Tibial nerve (tissue), 4 donors: ENCODE data around the gene TPRN. TPM values are rescaled to one million over a fixed set of nuclear protein-coding genes. Genes with fewer than 3 reads are reported as not detected.

Source experiments
- DNase-seq, 2 donors: peaks; one replicate each; pipeline ENCODE4 v3.0.0-alpha.2; 2019; ENCODE audit warnings: low spot score in 2 of 2
- H3K27ac ChIP-seq, 4 donors: fragments of 200-600 bp; sonication (generic) in 3 of 4; one replicate each; pipeline ENCODE4 v1.5.1; 2017 to 2019; ENCODE audit warnings: mild to moderate bottlenecking in 1 of 4
- H3K27me3 ChIP-seq, 2 donors: fragments of 200-600 bp; sonication (generic) in 1 of 2; one replicate each; pipeline versions ENCODE4 v1.5.1 to v1.6.0; 2017 to 2019
- H3K36me3 ChIP-seq, 3 donors: fragments of 200-600 bp; sonication (generic); one replicate each; pipeline ENCODE4 v1.5.1; 2018 to 2019
- H3K4me1 ChIP-seq, 4 donors: fragments of 200-600 bp; sonication (generic) in 3 of 4; one replicate each; pipeline ENCODE4 v1.5.1; 2017 to 2019
- H3K4me3 ChIP-seq, 4 donors: fragments of 200-600 bp; sonication (generic) in 3 of 4; one replicate each; pipeline ENCODE4 v1.5.1; 2017 to 2019; ENCODE audit warnings: mild to moderate bottlenecking in 1 of 4, moderate library complexity in 1 of 4
- H3K9me3 ChIP-seq, 4 donors: fragments of 200-600 bp; sonication (generic) in 3 of 4; one replicate each; pipeline ENCODE4 v1.5.1; 2017 to 2019
- EP300 ChIP-seq, 2 donors: sonication (generic); formaldehyde crosslinking; IDR thresholded peaks; one replicate each; pipeline ENCODE4 v1.6.1; 2017; ENCODE audit warnings: antibody characterized with exemption in 2 of 2, mild to moderate bottlenecking in 1 of 2
- POLR2A ChIP-seq, 2 donors: fragments of 450-650 bp; IDR thresholded peaks; one replicate each; pipeline ENCODE4 v1.6.1; 2017; ENCODE audit warnings: antibody characterized with exemption in 2 of 2, mild to moderate bottlenecking in 2 of 2, moderate library complexity in 2 of 2
- WGBS, 2 donors: methylation state at CpG; one replicate each; pipeline ENCODE4 v1.1.5; 2018; 5-methylcytosine and 5-hydroxymethylcytosine counted together
- total RNA-seq, 4 donors: library from RNA; depleted of rRNA; stranded (reverse); fragments of >200 nt; gene quantifications; one replicate each; pipeline ENCODE4 v1.1.0, GENCODE V29; 2016
- TF ChIP-seq, protein P1 (sequence below), 5 experiments: fragments of 200-600 bp in 3 of 5; fragments of 450-650 bp in 2 of 5; sonication (generic) in 3 of 5; IDR thresholded peaks; one replicate each; pipeline ENCODE4 v1.5.1; 2016 to 2019; ENCODE audit warnings: antibody characterized with exemption in 5 of 5, mild to moderate bottlenecking in 3 of 5, moderate library complexity in 2 of 5

Gene TPRN
- total RNA-seq, 4 donors from 2014 or later, result 6.8 to 12.3 (median 8.9) TPM

DNA sequence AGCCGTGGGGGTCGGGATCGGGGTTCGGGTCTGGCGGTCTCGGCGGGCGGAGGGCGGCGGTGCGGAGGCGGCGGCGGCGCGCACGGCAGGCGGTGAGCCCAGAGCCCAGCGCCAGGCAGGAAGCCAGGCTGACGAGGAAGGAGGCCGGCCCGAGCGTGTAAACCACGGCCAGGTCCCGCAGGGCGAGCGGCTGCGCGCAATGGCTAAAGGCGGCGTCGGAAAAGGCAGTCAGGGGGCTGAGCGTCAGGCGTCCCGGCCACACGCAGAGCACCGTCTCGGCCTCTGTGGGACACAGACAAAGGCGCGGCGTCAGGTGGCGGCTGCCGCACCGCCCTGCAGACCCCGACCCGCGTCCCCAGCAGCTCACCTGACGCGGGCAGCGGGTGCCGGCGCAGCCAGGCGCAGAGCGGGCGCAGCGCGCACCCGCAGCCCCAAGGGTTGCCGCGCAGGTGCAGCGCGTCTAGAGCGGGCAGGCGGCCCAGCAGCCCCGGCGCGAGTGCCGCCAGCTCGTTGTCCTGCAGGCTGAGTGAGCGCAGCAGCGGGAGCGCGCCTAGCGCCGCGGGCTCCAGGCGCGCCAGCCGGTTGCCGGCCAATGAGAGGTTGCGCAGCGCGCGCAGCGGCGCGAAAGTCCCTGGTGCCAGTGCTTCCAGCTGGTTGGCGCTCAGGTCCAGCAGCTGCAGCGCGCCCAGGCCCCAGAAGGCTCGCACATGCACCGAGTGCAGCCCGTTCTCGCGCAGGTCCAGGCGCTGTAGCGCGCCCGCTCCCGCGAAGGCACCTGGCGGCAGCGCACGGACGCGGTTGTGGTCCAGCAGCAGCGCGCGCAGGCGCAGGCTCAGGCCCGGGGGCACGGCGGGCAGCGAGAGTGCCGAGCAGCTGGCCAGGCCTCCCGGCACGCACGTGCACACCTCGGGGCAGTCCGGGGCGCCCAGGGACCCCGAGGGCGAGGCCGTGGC lies 31.4 kb downstream of the TPRN start:
- TF ChIP-seq POLR2A (IDR thresholded peaks at IDR 0.05) (no peak), EP300 (IDR thresholded peaks at IDR 0.05) (no peak)
- TF ChIP-seq, protein P1, sequence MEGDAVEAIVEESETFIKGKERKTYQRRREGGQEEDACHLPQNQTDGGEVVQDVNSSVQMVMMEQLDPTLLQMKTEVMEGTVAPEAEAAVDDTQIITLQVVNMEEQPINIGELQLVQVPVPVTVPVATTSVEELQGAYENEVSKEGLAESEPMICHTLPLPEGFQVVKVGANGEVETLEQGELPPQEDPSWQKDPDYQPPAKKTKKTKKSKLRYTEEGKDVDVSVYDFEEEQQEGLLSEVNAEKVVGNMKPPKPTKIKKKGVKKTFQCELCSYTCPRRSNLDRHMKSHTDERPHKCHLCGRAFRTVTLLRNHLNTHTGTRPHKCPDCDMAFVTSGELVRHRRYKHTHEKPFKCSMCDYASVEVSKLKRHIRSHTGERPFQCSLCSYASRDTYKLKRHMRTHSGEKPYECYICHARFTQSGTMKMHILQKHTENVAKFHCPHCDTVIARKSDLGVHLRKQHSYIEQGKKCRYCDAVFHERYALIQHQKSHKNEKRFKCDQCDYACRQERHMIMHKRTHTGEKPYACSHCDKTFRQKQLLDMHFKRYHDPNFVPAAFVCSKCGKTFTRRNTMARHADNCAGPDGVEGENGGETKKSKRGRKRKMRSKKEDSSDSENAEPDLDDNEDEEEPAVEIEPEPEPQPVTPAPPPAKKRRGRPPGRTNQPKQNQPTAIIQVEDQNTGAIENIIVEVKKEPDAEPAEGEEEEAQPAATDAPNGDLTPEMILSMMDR (IDR thresholded peaks at IDR 0.05), result no peak
- Histone ChIP-seq H3K27me3 (peaks cover 9 to 65% of the 10 kb centered on the region in 2 donors), H3K9me3 (no peaks in the 10 kb centered on the region), H3K27ac (no peak overlapping the region), H3K36me3 (no peaks in the 10 kb centered on the region), H3K4me3 (peak overlapping the region in 3 of 4 donors; percentile 13 to 41 (median 22)), H3K4me1 (peaks cover 0 to 33% (median 16%) of the 10 kb centered on the region in 4 donors)
- DNase-seq, result no peak
- WGBS, 2 donors, result 0 to 1% methylated on average over 10 to 84 of the region's 124 CpGs

DNA sequence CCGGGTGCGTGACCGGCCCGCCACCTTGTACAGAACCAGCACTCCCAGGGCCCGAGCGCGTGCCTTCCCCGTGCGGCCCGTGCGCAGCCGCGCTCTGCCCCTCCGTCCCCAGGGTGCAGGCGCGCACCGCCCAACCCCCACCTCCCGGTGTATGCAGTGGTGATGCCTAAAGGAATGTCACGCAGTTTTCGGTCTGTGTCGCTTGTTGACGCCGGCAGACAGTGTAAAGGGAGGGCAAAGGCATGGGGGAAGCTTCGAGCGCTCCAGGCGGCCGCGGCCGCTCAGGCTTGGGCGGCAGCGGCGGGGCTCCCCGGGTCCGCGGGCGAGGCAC lies 32.0 kb downstream of the TPRN start:
- 0% methylated on average over 8 to 35 of the region's 36 CpGs for WGBS, 2 donors
- peaks cover 9 to 71% of the 10 kb centered on the region in 2 donors for H3K27me3 ChIP-seq
- H3K36me3 ChIP-seq, result no peaks in the 10 kb centered on the region
- no peak overlapping the region for H3K27ac ChIP-seq
- peak overlapping the region in 3 of 4 donors; percentile 13 to 41 (median 22) for H3K4me3 ChIP-seq
- DNase-seq, result no peak
- TF ChIP-seq, protein P1 (IDR thresholded peaks at IDR 0.05), result no peak
- TF ChIP-seq POLR2A (IDR thresholded peaks at IDR 0.05) (no peak), EP300 (IDR thresholded peaks at IDR 0.05) (no peak)
- peaks cover 0 to 36% (median 16%) of the 10 kb centered on the region in 4 donors for H3K4me1 ChIP-seq
- no peaks in the 10 kb centered on the region for H3K9me3 ChIP-seq

DNA sequence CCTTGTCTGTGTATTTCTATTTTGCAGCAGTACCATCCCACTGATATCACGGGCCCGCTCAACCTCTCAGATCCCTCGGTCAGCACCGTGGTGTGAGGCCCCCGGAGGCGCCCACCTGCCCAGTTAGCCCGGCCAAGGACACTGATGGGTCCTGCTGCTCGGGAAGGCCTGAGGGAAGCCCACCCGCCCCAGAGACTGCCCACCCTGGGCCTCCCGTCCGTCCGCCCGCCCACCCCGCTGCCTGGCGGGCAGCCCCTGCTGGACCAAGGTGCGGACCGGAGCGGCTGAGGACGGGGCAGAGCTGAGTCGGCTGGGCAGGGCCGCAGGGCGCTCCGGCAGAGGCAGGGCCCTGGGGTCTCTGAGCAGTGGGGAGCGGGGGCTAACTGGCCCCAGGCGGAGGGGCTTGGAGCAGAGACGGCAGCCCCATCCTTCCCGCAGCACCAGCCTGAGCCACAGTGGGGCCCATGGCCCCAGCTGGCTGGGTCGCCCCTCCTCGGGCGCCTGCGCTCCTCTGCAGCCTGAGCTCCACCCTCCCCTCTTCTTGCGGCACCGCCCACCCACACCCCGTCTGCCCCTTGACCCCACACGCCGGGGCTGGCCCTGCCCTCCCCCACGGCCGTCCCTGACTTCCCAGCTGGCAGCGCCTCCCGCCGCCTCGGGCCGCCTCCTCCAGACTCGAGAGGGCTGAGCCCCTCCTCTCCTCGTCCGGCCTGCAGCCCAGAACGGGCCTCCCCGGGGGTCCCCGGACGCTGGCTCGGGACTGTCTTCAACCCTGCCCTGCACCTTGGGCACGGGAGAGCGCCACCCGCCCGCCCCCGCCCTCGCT lies 32.6 kb downstream of the TPRN start:
- no peak overlapping the region for H3K27ac ChIP-seq
- peaks cover 0 to 42% (median 20%) of the 10 kb centered on the region in 4 donors for H3K4me1 ChIP-seq
- H3K36me3 ChIP-seq, result no peaks in the 10 kb centered on the region
- H3K4me3 ChIP-seq, result peak overlapping the region in 2 of 4 donors; percentile 22 to 41
- no peaks in the 10 kb centered on the region for H3K9me3 ChIP-seq
- WGBS, 2 donors, result 1 to 3% methylated on average over 16 to 42 of the region's 57 CpGs
- DNase-seq, result no peak
- TF ChIP-seq POLR2A (IDR thresholded peaks at IDR 0.05) (no peak), EP300 (IDR thresholded peaks at IDR 0.05) (no peak)
- TF ChIP-seq, protein P1 (IDR thresholded peaks at IDR 0.05), result no peak
- H3K27me3 ChIP-seq, result peaks cover 9 to 77% of the 10 kb centered on the region in 2 donors

GRCh38 chr9:137167277-137167746 lies 33.2 kb downstream of the TPRN start:
- Histone ChIP-seq H3K4me1 (peaks cover 0 to 49% (median 24%) of the 10 kb centered on the region in 4 donors), H3K27ac (no peak overlapping the region), H3K36me3 (no peaks in the 10 kb centered on the region), H3K27me3 (peaks cover 9 to 84% of the 10 kb centered on the region in 2 donors), H3K4me3 (no peak overlapping the region), H3K9me3 (no peaks in the 10 kb centered on the region)
- no peak for DNase-seq
- 30 to 65% methylated on average over 4 to 18 of the region's 44 CpGs for WGBS, 2 donors
- TF ChIP-seq EP300 (IDR thresholded peaks at IDR 0.05), result no peak
- no peak for TF ChIP-seq POLR2A (IDR thresholded peaks at IDR 0.05)
- TF ChIP-seq, protein P1 (IDR thresholded peaks at IDR 0.05), result no peak
